Karpas-422 (cell line): ENCODE data around the gene ZNF362. TPM values are rescaled to one million over a fixed set of nuclear protein-coding genes. Genes with fewer than 3 reads are reported as not detected.

ENCODE experiments used
- DNase-seq: peaks from one replicate; pipeline ENCODE4 v3.0.0-alpha.2; 2015
- H2AFZ ChIP-seq: fragments of 200-600 bp; sonication (generic); 2 replicates; pipeline ENCODE4 v1.6.1; 2014; ENCODE audit warnings: antibody characterized with exemption, low read length, mixed read lengths
- H3K27ac ChIP-seq: fragments of 200-600 bp; sonication (generic); 2 replicates; pipeline ENCODE4 v1.5.1; 2014; ENCODE audit warnings: mild to moderate bottlenecking, low read length, moderate library complexity
- H3K27me3 ChIP-seq: fragments of 200-600 bp; sonication (generic); 2 replicates; pipeline ENCODE4 v1.6.1; 2014; ENCODE audit warnings: low read length, mixed read lengths
- H3K36me3 ChIP-seq: fragments of 200-600 bp; sonication (generic); 2 replicates; pipeline ENCODE4 v1.6.1; 2014; ENCODE audit warnings: low read length, mixed read lengths; ENCODE audit not compliant: insufficient read depth
- H3K4me1 ChIP-seq: fragments of 200-600 bp; sonication (generic); 2 replicates; pipeline ENCODE4 v1.6.1; 2014; ENCODE audit warnings: mild to moderate bottlenecking, low read length, mixed read lengths
- H3K4me2 ChIP-seq: fragments of 200-600 bp; sonication (generic); 2 replicates; pipeline ENCODE4 v1.6.1; 2014; ENCODE audit warnings: low read length, low read depth, mild to moderate bottlenecking; ENCODE audit not compliant: poor library complexity, severe bottlenecking
- H3K4me3 ChIP-seq: fragments of 200-600 bp; sonication (generic); 2 replicates; pipeline ENCODE4 v1.5.1; 2014; ENCODE audit warnings: mild to moderate bottlenecking, antibody characterized with exemption, low read length, mixed read lengths
- H3K79me2 ChIP-seq: fragments of 200-600 bp; sonication (generic); 2 replicates; pipeline ENCODE4 v1.6.1; 2014; ENCODE audit warnings: mild to moderate bottlenecking, low read length, mixed read lengths
- H3K9ac ChIP-seq: fragments of 200-600 bp; sonication (generic); 2 replicates; pipeline ENCODE4 v1.6.0; 2014; ENCODE audit warnings: low read length
- H3K9me2 ChIP-seq: fragments of 200-600 bp; sonication (generic), shearing (Covaris generic); replicated peaks from 2 replicates; pipeline ENCODE4 v1.6.0; 2014; ENCODE audit warnings: mild to moderate bottlenecking, low read length, moderate library complexity; ENCODE audit not compliant: insufficient read depth
- H3K9me3 ChIP-seq: fragments of 300-700, 200-600 bp; sonication (generic); 2 replicates; pipeline ENCODE4 v1.6.1; 2014; ENCODE audit warnings: low read length, mixed read lengths
- H4K20me1 ChIP-seq: fragments of 200-600 bp; sonication (generic); 2 replicates; pipeline ENCODE4 v1.6.1; 2014; ENCODE audit warnings: mild to moderate bottlenecking, antibody characterized with exemption, low read length, low read depth; ENCODE audit not compliant: insufficient read depth
- total RNA-seq: library from RNA; depleted of rRNA; stranded (reverse); fragments of >200 nt; shearing (Covaris generic); gene quantifications from 2 replicates; pipeline ENCODE4 v1.2.3, GENCODE V29; 2014; ENCODE audit warnings: low replicate concordance

Gene ZNF362
- total RNA-seq, 1 experiment from 2014 or later: 16.7 TPM

DNA sequence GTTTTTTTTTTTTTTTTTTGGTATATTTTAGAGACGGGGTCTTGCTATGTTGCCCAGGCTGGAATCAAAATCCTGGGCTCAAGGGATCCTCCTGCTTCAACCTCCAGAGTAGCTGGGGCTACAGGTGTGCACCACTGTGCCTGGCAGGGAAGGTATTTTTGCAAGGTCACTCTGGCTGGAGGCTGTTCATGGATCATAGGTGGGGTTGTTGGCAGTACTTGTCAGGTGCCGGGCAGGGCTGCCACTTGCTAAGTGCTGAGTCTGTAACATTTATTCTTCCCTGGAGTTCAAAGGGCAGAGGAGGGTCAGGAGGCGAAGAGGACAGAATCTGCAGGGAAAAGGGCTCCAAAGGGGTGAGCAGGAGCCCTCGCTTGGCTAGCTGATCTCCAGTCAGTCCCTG, 40.5 kb downstream of the ZNF362 start:
- Histone ChIP-seq H3K9me3 (no peaks in the 10 kb centered on the region), H3K4me3 (no peak overlapping the region), H3K9ac (no peak overlapping the region), H3K27me3 (no peaks in the 10 kb centered on the region), H3K9me2 (no peaks in the 10 kb centered on the region), H3K4me2 (no peak overlapping the region), H2AFZ (no peak overlapping the region), H3K4me1 (peaks cover 13% of the 10 kb centered on the region), H4K20me1 (no peaks in the 10 kb centered on the region), H3K27ac (no peak overlapping the region), H3K79me2 (no peaks in the 10 kb centered on the region), H3K36me3 (no peaks in the 10 kb centered on the region)
- no peak for DNase-seq

DNA sequence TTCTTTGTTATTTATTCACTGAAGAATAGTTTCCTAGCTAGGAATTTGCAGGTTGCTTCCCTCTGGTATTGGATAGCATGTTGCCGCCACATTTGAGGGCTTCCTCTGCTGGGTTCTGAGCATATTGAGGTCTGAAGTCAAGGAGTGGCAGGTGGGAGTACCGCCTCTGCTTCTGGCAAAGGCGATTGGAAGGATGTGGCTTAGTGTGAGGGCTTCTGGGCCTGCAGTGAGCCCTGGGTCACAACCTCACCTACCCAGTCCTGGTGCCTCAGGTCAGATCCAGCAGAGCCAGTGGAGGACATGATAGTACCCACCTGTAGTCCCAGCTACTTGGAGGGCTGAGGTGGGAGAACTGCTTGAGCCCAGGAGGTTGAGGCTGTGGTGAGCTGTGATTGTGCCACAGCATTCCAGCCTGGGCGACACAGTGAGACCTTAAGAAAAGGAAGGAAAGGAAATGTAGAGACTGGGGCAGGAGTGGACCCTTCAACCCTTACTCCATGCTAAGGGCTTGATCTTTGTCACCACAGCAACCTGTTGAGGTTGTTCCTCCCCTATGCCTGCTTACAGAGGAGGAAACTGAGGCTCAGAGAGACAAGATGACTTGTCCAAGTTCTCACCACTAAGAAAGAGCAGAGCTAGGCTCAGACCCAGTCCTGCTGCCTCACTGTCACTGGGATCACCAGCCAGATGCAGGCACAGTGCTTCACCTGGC, 41.8 kb downstream of the ZNF362 start:
- Histone ChIP-seq H3K36me3 (no peaks in the 10 kb centered on the region), H3K27ac (no peak overlapping the region), H3K4me3 (no peak overlapping the region), H3K9me2 (no peaks in the 10 kb centered on the region), H3K9me3 (no peaks in the 10 kb centered on the region), H3K4me1 (peaks cover 13% of the 10 kb centered on the region), H2AFZ (no peak overlapping the region), H4K20me1 (no peaks in the 10 kb centered on the region), H3K9ac (no peak overlapping the region), H3K79me2 (no peaks in the 10 kb centered on the region), H3K27me3 (no peaks in the 10 kb centered on the region), H3K4me2 (no peak overlapping the region)
- no peak for DNase-seq

DNA sequence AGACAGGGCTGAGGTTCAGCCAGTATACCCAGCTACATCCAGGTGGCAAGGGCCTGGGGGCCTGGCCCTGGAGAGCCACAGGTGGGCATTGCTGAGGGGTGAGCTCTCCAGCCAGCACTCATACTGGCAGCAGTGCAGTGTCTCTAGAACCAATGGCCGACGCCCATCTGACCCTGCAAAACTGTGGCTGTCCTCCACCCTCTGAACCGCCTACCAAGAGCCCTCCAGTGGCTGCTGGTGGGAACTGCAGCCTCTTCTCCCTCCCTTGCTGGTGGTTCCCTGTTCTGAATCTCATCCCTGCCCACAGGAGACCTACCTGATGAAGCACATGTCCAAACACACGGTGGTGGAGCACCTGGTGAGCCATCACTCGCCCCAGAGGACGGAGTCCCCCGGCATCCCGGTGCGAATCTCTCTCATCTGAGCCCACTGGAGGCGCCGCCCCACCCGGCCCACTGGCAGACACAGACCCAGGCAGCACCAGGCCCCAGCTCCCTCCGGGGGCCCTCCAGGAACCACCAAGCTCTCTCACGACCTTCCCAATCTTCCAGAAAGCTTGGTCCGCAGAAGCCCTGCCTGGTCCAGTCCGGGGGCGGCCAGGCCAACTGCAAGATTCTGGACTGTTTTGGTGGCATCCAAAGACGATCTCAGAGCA, 42.5 kb downstream of the ZNF362 start:
- Histone ChIP-seq H3K9me3 (no peaks in the 10 kb centered on the region), H3K27ac (no peak overlapping the region), H3K9me2 (no peaks in the 10 kb centered on the region), H4K20me1 (no peaks in the 10 kb centered on the region), H3K9ac (no peak overlapping the region), H2AFZ (no peak overlapping the region), H3K4me1 (peaks cover 13% of the 10 kb centered on the region), H3K27me3 (no peaks in the 10 kb centered on the region), H3K36me3 (no peaks in the 10 kb centered on the region), H3K4me3 (no peak overlapping the region), H3K79me2 (no peaks in the 10 kb centered on the region), H3K4me2 (no peak overlapping the region)
- DNase-seq: peak; percentile 87

DNA sequence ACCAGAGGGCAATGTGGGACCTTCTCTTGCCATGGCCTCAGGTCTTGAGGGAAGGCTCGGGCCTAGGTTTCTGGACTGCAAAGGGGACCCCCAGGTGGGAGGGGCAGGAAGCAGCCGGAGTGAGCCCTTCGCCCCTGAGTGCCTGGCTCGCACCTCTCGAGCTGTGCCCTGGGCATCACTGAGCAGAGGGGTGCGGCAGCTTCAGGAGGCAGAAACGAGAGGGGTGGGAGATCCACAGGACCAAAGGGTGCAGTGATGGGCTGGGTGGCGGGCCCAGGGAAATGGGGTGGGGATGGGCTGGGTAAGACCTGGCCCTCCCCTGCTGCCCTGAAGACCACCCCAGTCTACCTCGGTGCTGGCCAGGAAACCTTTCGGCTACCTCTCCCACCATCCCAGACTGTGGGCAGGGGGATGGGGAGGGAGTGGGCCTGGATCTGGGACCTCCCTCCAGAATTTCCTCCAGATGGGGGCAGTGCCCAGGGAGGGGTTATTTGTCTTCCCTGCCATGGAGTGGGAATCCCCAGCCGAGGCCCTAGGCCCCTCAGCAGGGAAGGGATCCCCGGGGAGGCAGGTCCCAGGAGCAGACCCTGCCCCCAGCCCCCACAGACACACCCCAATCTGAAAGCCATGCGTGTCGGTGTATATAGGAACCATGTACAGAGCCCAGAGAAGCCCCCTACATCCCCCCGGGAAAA, 43.3 kb downstream of the ZNF362 start:
- DNase-seq: no peak
- Histone ChIP-seq H3K4me3 (no peak overlapping the region), H3K9me2 (no peaks in the 10 kb centered on the region), H3K79me2 (no peaks in the 10 kb centered on the region), H3K9ac (no peak overlapping the region), H3K4me2 (no peak overlapping the region), H3K27ac (no peak overlapping the region), H3K27me3 (no peaks in the 10 kb centered on the region), H4K20me1 (no peaks in the 10 kb centered on the region), H3K9me3 (no peaks in the 10 kb centered on the region), H2AFZ (no peak overlapping the region), H3K36me3 (no peaks in the 10 kb centered on the region), H3K4me1 (peaks cover 13% of the 10 kb centered on the region)

DNA sequence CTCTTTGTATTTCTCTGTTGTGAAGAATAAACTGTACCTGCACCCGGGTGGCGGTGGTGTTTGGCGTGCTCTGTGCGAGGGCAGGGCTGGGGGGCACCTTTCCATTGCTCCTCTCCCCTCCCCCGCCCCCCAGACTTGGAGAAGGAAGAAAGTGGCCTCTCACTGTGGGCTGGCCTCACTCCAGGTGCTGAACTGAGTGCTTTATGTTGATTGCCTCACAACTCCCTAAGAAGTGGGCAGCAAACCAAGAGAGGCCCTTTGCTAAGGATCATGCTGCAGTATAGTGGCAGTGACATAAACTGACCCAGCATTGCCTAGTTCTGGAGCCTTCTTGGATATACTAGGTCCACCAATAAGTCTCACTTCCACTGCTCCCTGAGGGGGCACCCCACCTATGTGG, 44.4 kb downstream of the ZNF362 start:
- no peak overlapping the region for H3K9ac ChIP-seq
- no peaks in the 10 kb centered on the region for H3K27me3 ChIP-seq
- no peaks in the 10 kb centered on the region for H3K36me3 ChIP-seq
- H3K9me3 ChIP-seq: no peaks in the 10 kb centered on the region
- H2AFZ ChIP-seq: no peak overlapping the region
- DNase-seq: no peak
- H3K4me2 ChIP-seq: no peak overlapping the region
- no peak overlapping the region for H3K27ac ChIP-seq
- H3K4me3 ChIP-seq: no peak overlapping the region
- no peaks in the 10 kb centered on the region for H4K20me1 ChIP-seq
- no peaks in the 10 kb centered on the region for H3K79me2 ChIP-seq
- no peaks in the 10 kb centered on the region for H3K9me2 ChIP-seq
- H3K4me1 ChIP-seq: peaks cover 13% of the 10 kb centered on the region

DNA sequence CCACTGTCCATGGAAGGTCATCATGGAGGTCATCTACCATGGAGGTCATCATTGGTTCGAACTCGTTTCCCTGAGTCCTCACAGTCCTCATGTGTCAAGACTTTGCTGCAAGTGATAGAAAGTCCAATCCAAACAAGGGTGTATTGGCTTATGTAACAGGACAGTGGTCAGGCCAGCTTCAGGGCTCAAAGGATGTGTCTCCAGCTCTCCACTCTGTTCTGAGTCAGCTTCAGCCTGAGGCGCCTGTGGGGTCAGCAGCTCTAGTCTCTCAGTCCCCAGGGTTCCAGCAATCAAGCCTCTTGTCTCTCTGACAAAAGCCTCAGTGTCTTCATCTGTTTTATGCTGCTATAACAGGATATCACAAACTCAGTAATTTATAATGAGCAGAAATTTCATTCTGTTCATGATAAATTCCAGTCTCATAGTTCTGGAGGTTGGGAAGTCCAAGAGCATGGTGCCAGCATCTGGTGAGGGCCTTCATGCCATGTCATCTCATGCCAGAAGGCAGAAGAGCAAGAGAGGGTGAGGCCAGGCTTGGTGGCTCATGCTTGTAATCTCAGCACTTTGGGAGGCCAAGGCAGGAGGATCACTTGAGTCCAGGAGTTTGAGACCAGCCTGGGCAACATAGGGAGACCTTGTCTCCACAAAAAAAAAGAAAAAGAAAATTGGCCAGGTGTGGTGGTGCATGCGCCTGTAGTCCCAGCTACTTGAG, 45.1 kb downstream of the ZNF362 start:
- Histone ChIP-seq H2AFZ (no peak overlapping the region), H3K9me3 (no peaks in the 10 kb centered on the region), H3K79me2 (no peaks in the 10 kb centered on the region), H3K4me3 (no peak overlapping the region), H3K27me3 (no peaks in the 10 kb centered on the region), H3K4me2 (no peak overlapping the region), H3K27ac (no peak overlapping the region), H3K9me2 (no peaks in the 10 kb centered on the region), H3K36me3 (no peaks in the 10 kb centered on the region), H4K20me1 (no peaks in the 10 kb centered on the region), H3K9ac (no peak overlapping the region), H3K4me1 (peaks cover 20% of the 10 kb centered on the region)
- DNase-seq: no peak

DNA sequence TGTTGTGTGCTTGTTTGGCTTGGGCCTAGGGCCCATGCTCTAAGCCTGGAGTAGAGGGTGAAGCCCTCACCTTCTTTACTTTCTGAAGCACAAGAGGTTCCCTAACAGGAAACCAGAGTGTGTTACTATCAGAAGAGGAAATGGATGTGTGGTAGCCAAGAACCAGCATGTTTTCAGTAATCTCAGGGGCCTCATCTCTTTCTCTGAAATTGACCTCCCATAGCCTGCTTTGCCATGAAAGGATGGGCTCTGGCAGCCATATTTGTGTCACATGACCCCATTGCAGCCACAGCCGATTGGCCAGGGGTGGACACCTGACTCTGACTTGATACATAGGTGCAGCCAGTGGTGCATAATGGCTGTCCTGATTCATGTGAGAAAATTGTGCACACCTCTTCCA, 46.0 kb downstream of the ZNF362 start:
- no peak overlapping the region for H3K9ac ChIP-seq
- H3K27ac ChIP-seq: no peak overlapping the region
- no peaks in the 10 kb centered on the region for H3K36me3 ChIP-seq
- no peaks in the 10 kb centered on the region for H3K27me3 ChIP-seq
- H4K20me1 ChIP-seq: no peaks in the 10 kb centered on the region
- H2AFZ ChIP-seq: no peak overlapping the region
- no peaks in the 10 kb centered on the region for H3K79me2 ChIP-seq
- no peak overlapping the region for H3K4me2 ChIP-seq
- DNase-seq: peak; percentile 56
- H3K4me1 ChIP-seq: peaks cover 24% of the 10 kb centered on the region
- no peaks in the 10 kb centered on the region for H3K9me3 ChIP-seq
- no peaks in the 10 kb centered on the region for H3K9me2 ChIP-seq
- H3K4me3 ChIP-seq: no peak overlapping the region

DNA sequence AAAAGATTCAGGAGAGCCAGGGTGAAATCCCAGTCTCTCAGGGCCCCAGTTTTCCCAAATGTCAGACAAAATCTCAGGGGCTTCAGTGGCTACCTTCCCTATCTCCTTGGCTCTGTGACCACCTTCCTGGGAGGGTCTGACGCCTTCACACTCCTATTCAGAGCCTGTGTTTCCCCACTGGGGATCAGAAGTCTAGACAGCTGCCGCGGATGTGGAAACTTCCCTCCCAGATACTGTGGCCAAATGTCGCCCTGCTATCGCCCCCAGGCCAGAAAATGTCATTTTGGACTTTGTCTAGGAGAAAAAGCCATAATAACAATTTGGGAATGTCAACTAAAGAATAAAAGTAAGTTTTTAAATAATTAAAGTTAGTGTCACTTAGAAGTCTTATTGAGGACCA, 48.7 kb downstream of the ZNF362 start:
- Histone ChIP-seq H3K4me1 (peaks cover 20% of the 10 kb centered on the region), H3K9ac (no peak overlapping the region), H3K9me2 (no peaks in the 10 kb centered on the region), H3K27me3 (no peaks in the 10 kb centered on the region), H3K36me3 (no peaks in the 10 kb centered on the region), H4K20me1 (no peaks in the 10 kb centered on the region), H3K4me2 (no peak overlapping the region), H3K79me2 (no peaks in the 10 kb centered on the region), H3K9me3 (no peaks in the 10 kb centered on the region), H3K4me3 (no peak overlapping the region), H3K27ac (no peak overlapping the region), H2AFZ (no peak overlapping the region)
- DNase-seq: no peak
